Endothelial cell of umbilical vein (primary cell): ENCODE data around the gene PIMREG. TPM values are rescaled to one million over a fixed set of nuclear protein-coding genes. Genes with fewer than 3 reads are reported as not detected.

ENCODE experiments used
- BruUV-seq: library from RNA; stranded (reverse); fragments of 400-500 nt; replicated peaks from 2 replicates; lab custom pipeline; 2021; lab: Mats Ljungman, UMichigan
- CTCF ChIA-PET: fragments of 300-600, 350-600 bp; sonication (Branson Sonifier 250); formaldehyde crosslinking; loops from one replicate; lab custom pipeline; 2021; ENCODE audit warnings: antibody characterized with exemption, inconsistent platforms; lab: Charles Lee
- POLR2A ChIA-PET: fragments of 300-600, 350-600 bp; sonication (Branson Sonifier 250); formaldehyde crosslinking; loops from one replicate; lab custom pipeline; 2021; ENCODE audit warnings: antibody characterized with exemption, inconsistent platforms; lab: Charles Lee
- DNase-seq: peaks from one replicate; pipeline ENCODE4 v3.0.0-alpha.2; 2011; ENCODE audit warnings: low read depth, low spot score
- FAIRE-seq: peaks from 2 replicates; lab custom pipeline; 2011; peaks lifted over from hg19 to GRCh38; lab: Jason Lieb, UNC
- H2AFZ ChIP-seq: 2 replicates; pipeline ENCODE4 v1.6.0; 2012; ENCODE audit warnings: low read depth, low read length, control low read depth, inconsistent platforms
- H3K27ac ChIP-seq: 2 replicates; pipeline ENCODE4 v1.5.1; 2011; ENCODE audit warnings: low read depth, mild to moderate bottlenecking, control low read depth, low read length, moderate library complexity; ENCODE audit not compliant: insufficient read depth
- H3K27me3 ChIP-seq, 2 experiments: 2 replicates each; pipeline versions ENCODE4 v1.6.0 to v1.6.1; 2011; ENCODE audit warnings: low read length in 2 of 2, mixed read lengths in 1 of 2; ENCODE audit not compliant: control insufficient read depth in 2 of 2, insufficient read depth in 2 of 2
- H3K36me3 ChIP-seq, 2 experiments: 2 replicates in 1 of 2; 3 replicates in 1 of 2; pipeline ENCODE4 v1.5.1; 2011; ENCODE audit warnings: low read length in 2 of 2, mild to moderate bottlenecking in 1 of 2, moderate library complexity in 1 of 2; ENCODE audit not compliant: control insufficient read depth in 2 of 2, insufficient read depth in 2 of 2; ENCODE audit errors: extremely low read depth in 1 of 2
- H3K4me1 ChIP-seq: 3 replicates; pipeline ENCODE4 v1.5.1; 2011; ENCODE audit warnings: mild to moderate bottlenecking, low read length; ENCODE audit not compliant: control insufficient read depth, insufficient read depth; ENCODE audit errors: extremely low read depth
- H3K4me2 ChIP-seq: 2 replicates; pipeline ENCODE4 v1.6.1; 2011; ENCODE audit warnings: low read length, control low read depth, mixed read lengths; ENCODE audit not compliant: insufficient read depth
- H3K4me3 ChIP-seq, 3 experiments: fragments of 200-600 bp in 1 of 3; sonication (generic), shearing (Covaris generic) in 1 of 3; replicated peaks in 1 of 3; 2 replicates each; pipeline ENCODE4 v1.5.1; 2011 to 2016; ENCODE audit warnings: control low read depth in 3 of 3, low read length in 3 of 3, mild to moderate bottlenecking in 2 of 3, inconsistent platforms in 1 of 3, low read depth in 1 of 3, moderate library complexity in 1 of 3; ENCODE audit not compliant: insufficient read depth in 1 of 3
- H3K79me2 ChIP-seq: 2 replicates; pipeline ENCODE4 v1.6.0; 2012; ENCODE audit warnings: low read length, inconsistent platforms; ENCODE audit not compliant: control insufficient read depth, insufficient read depth
- H3K9ac ChIP-seq: replicated peaks from 2 replicates; pipeline ENCODE3; 2011; ENCODE audit warnings: low read length, control low read depth; ENCODE audit not compliant: insufficient read depth; ENCODE audit errors: extremely low read depth
- H3K9me1 ChIP-seq: replicated peaks from 3 replicates; pipeline ENCODE4 v1.6.0; 2011; ENCODE audit warnings: mild to moderate bottlenecking, low read length; ENCODE audit not compliant: control insufficient read depth, insufficient read depth; ENCODE audit errors: extremely low read depth
- H3K9me3 ChIP-seq: replicated peaks from 2 replicates; pipeline ENCODE4 v1.5.1; 2012; ENCODE audit warnings: low read length, inconsistent platforms; ENCODE audit not compliant: control insufficient read depth, insufficient read depth
- H4K20me1 ChIP-seq: replicated peaks from 2 replicates; pipeline ENCODE3; 2011; ENCODE audit warnings: mild to moderate bottlenecking, low read length; ENCODE audit not compliant: control insufficient read depth, insufficient read depth; ENCODE audit errors: extremely low read depth
- CTCF ChIP-seq, 2 donors: IDR thresholded peaks; 1 replicate in 1 of 2; 2 replicates in 1 of 2; pipeline ENCODE4 v1.5.1; 2011; ENCODE audit warnings: low read length in 2 of 2, mild to moderate bottlenecking in 2 of 2, moderate library complexity in 2 of 2, control low read depth in 1 of 2, inconsistent platforms in 1 of 2, low read depth in 1 of 2; ENCODE audit not compliant: insufficient read depth in 1 of 2; ENCODE audit errors: extremely low read depth in 1 of 2
- EZH2 ChIP-seq: IDR thresholded peaks from 2 replicates; pipeline ENCODE4 v1.6.1; 2012; ENCODE audit warnings: borderline replicate concordance, low read depth, mild to moderate bottlenecking, moderate library complexity, low read length, inconsistent platforms; ENCODE audit not compliant: severe bottlenecking
- FOS ChIP-seq: IDR thresholded peaks from 2 replicates; pipeline ENCODE4 v1.6.1; 2011; ENCODE audit warnings: mild to moderate bottlenecking, low read length, moderate library complexity, borderline replicate concordance; ENCODE audit not compliant: insufficient read depth
- GATA2 ChIP-seq: IDR thresholded peaks from 2 replicates; pipeline ENCODE4 v1.7.0; 2011; ENCODE audit warnings: low read depth, mild to moderate bottlenecking, moderate library complexity, mixed read lengths, low read length; ENCODE audit not compliant: insufficient read length, insufficient read depth
- JUN ChIP-seq: IDR thresholded peaks from 2 replicates; pipeline ENCODE4 v1.6.1; 2011; ENCODE audit warnings: borderline replicate concordance, low read depth; ENCODE audit not compliant: insufficient read length, insufficient read depth
- MYC ChIP-seq: IDR thresholded peaks from one replicate; pipeline ENCODE4 v1.6.1; 2011; ENCODE audit warnings: mild to moderate bottlenecking, low read depth, low read length
- POLR2A ChIP-seq: IDR thresholded peaks from 2 replicates; pipeline ENCODE4 v1.6.1; 2012; ENCODE audit warnings: low read depth, mild to moderate bottlenecking, control low read depth, low read length
- POLR2AphosphoS5 ChIP-seq: IDR thresholded peaks from 2 replicates; pipeline ENCODE4 v1.6.1; 2012; ENCODE audit warnings: low read depth, mild to moderate bottlenecking, control low read depth, low read length, moderate library complexity; ENCODE audit not compliant: insufficient read depth
- dilution Hi-C: fragments of 300-500 bp; cut with MboI; formaldehyde crosslinking; loops from one replicate; pipeline ENCODE4 v1.15.0; 2019; ENCODE audit warnings: low sequenced_read_pairs; ENCODE audit not compliant: extremely low pct_ligation_motif_present
- intact Hi-C: fragments of 100-400 bp; cut with micrococcal nuclease; formaldehyde crosslinking; loops from one replicate; pipeline ENCODE4 v1.10.0; 2022
- polyA plus RNA-seq, 4 experiments: library from polyadenylated mRNA; depleted of rRNA in 3 of 4; stranded (reverse) in 3 of 4; unstranded in 1 of 4; fragments of >200 nt; gene quantifications; 2 replicates each; pipeline versions ENCODE4 v1.2.1 to v1.2.3, GENCODE V29; 2011 to 2012; ENCODE audit warnings: missing spikeins in 1 of 4
- total RNA-seq: library from RNA; stranded (reverse); gene quantifications from 2 replicates; pipeline ENCODE4 v1.2.3, GENCODE V29; 2021
- TF ChIP-seq, protein P1 (sequence below): IDR thresholded peaks from 2 replicates; pipeline ENCODE4 v1.6.1; 2011; ENCODE audit not compliant: insufficient read depth, insufficient read length

Gene PIMREG
- total and polyA plus RNA-seq, 2 donors (not counting 3 experiments of a cell fraction or from before 2014, with no cell fraction given): 26.3 to 37.7 TPM

DNA sequence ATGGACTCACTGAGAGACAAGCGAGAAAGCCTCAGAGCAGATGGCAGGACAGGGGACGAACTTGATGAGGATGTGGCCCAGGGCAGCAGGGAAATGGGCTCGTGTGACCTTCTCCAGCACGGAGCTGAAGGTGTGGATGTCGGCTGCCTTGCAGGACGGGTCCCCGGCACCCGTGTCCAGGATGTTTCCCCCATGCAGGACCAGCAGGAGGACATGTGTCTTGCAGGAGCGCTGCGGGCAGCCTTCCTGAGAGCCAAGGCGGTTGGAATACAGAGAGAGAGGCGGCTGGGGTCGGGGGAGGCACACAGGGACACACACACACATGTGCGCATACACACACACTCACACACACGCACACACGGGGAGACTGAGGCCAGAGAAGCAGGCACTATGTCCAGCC is 39.3 kb downstream of the PIMREG start:
- H3K79me2 ChIP-seq: no peaks in the 10 kb centered on the region
- DNase-seq: no peak
- H3K9ac ChIP-seq: no peak overlapping the region
- no peak overlapping the region for H3K4me2 ChIP-seq
- POLR2A ChIA-PET: no interaction called here
- dilution Hi-C loops (no loop called here), intact Hi-C loops (no loop called here)
- no peaks in the 10 kb centered on the region for H4K20me1 ChIP-seq
- H3K9me1 ChIP-seq: no peaks in the 10 kb centered on the region
- no peak overlapping the region for H3K27ac ChIP-seq
- no peak overlapping the region for H2AFZ ChIP-seq
- CTCF ChIA-PET: interaction anchor here (1.3 to 4.8 kb wide), 2 partner anchors 11 to 12 kb away, joined by 3 to 37 read pairs; no protein-coding TSS in a partner anchor
- H3K9me3 ChIP-seq: no peaks in the 10 kb centered on the region
- H3K36me3 ChIP-seq: no peaks in the 10 kb centered on the region
- no peak overlapping the region for H3K4me3 ChIP-seq
- H3K27me3 ChIP-seq: no peaks in the 10 kb centered on the region
- no peaks in the 10 kb centered on the region for H3K4me1 ChIP-seq
- TF ChIP-seq FOS: no peak
- TF ChIP-seq CTCF (IDR thresholded peaks at IDR 0.05; ENCODE audit: extremely low read depth in 1 of 2, insufficient read depth in 1 of 2, low read depth in 1 of 2, low read length in 2 of 2): no peak
- TF ChIP-seq POLR2AphosphoS5: no peak
- no peak for TF ChIP-seq POLR2A
- TF ChIP-seq, protein P1, sequence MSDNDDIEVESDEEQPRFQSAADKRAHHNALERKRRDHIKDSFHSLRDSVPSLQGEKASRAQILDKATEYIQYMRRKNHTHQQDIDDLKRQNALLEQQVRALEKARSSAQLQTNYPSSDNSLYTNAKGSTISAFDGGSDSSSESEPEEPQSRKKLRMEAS: no peak
- TF ChIP-seq MYC: no peak
- no peak for TF ChIP-seq GATA2
- TF ChIP-seq EZH2: no peak
- TF ChIP-seq JUN: no peak
- BruUV-seq: no TSS peak
- no peak for FAIRE-seq
